Fibroblast of lung (primary cell): ENCODE measurements around the gene NRIP1. TPM values are rescaled to one million over a fixed set of nuclear protein-coding genes. Genes with fewer than 3 reads are reported as not detected.

Experiments
- DNase-seq, 2 donors: peaks; one replicate each; pipeline versions ENCODE4 v3.0.0 to v3.0.0-alpha.2; 2010; ENCODE audit warnings: low read depth in 2 of 2
- H2AFZ ChIP-seq: 2 replicates; pipeline ENCODE4 v1.5.1; 2012; ENCODE audit warnings: low read length, control low read depth, inconsistent platforms
- H3K27ac ChIP-seq: 2 replicates; pipeline ENCODE4 v1.5.1; 2011; ENCODE audit warnings: low read length, control low read depth; ENCODE audit not compliant: insufficient read depth
- H3K27me3 ChIP-seq: 2 replicates; pipeline ENCODE4 v1.5.1; 2011; ENCODE audit warnings: mild to moderate bottlenecking, low read length; ENCODE audit not compliant: control insufficient read depth, insufficient read depth
- H3K36me3 ChIP-seq: 2 replicates; pipeline ENCODE4 v1.5.1; 2011; ENCODE audit warnings: low read length; ENCODE audit not compliant: control insufficient read depth, insufficient read depth
- H3K4me1 ChIP-seq: 2 replicates; pipeline ENCODE4 v1.5.1; 2011; ENCODE audit warnings: low read length; ENCODE audit not compliant: control insufficient read depth, insufficient read depth; ENCODE audit errors: extremely low read depth
- H3K4me2 ChIP-seq: 2 replicates; pipeline ENCODE4 v1.5.1; 2011; ENCODE audit warnings: low read length, control low read depth; ENCODE audit not compliant: insufficient read depth; ENCODE audit errors: extremely low read depth
- H3K4me3 ChIP-seq, 4 experiments: fragments of 200-600 bp in 1 of 4; sonication (generic) in 1 of 4; replicated peaks in 1 of 4; 2 replicates each; pipeline ENCODE4 v1.5.1; 2011 to 2016; ENCODE audit warnings: low read length in 4 of 4, low read depth in 3 of 4, mild to moderate bottlenecking in 3 of 4, control low read depth in 2 of 4, inconsistent platforms in 1 of 4, mixed read lengths in 1 of 4; ENCODE audit not compliant: insufficient read depth in 1 of 4; ENCODE audit errors: control extremely low read depth in 1 of 4
- H3K79me2 ChIP-seq: 2 replicates; pipeline ENCODE4 v1.5.1; 2012; ENCODE audit warnings: mild to moderate bottlenecking, low read length, inconsistent platforms; ENCODE audit not compliant: control insufficient read depth, insufficient read depth
- H3K9ac ChIP-seq: 2 replicates; pipeline ENCODE4 v1.5.1; 2011; ENCODE audit warnings: mild to moderate bottlenecking, low read length, control low read depth; ENCODE audit not compliant: insufficient read depth
- H3K9me3 ChIP-seq: 2 replicates; pipeline ENCODE4 v1.5.1; 2012; ENCODE audit warnings: low read depth, low read length; ENCODE audit not compliant: control insufficient read depth, insufficient read depth
- H4K20me1 ChIP-seq: 2 replicates; pipeline ENCODE4 v1.5.1; 2011; ENCODE audit warnings: low read length; ENCODE audit not compliant: control insufficient read depth, insufficient read depth; ENCODE audit errors: extremely low read depth
- CTCF ChIP-seq, 2 donors: IDR thresholded peaks in 1 of 2; conservative IDR thresholded peaks in 1 of 2; 1 replicate in 1 of 2; 2 replicates in 1 of 2; pipeline ENCODE4 v1.5.1; 2011 to 2012; ENCODE audit warnings: low read length in 2 of 2, control low read depth in 1 of 2, inconsistent platforms in 1 of 2, low read depth in 1 of 2, mild to moderate bottlenecking in 1 of 2
- EZH2 ChIP-seq: IDR thresholded peaks from 2 replicates; pipeline ENCODE4 v1.5.1; 2012; ENCODE audit warnings: low read length, control low read depth, mild to moderate bottlenecking; ENCODE audit errors: missing control alignments
- polyA plus RNA-seq, 2 donors: library from polyadenylated mRNA; depleted of rRNA in 1 of 2; stranded (reverse) in 1 of 2; unstranded in 1 of 2; fragments of >200 nt; gene quantifications; 2 replicates each; pipeline ENCODE4 v1.2.1, GENCODE V29; 2011 to 2012; ENCODE audit warnings: missing spikeins in 1 of 2
- total RNA-seq: library from RNA; depleted of rRNA; stranded (reverse); fragments of >200 nt; gene quantifications from 2 replicates; pipeline ENCODE4 v1.2.1, GENCODE V29; 2014

Gene NRIP1
- total and polyA plus RNA-seq, 2 donors (not counting 1 experiment from before 2014, with no cell fraction given): 17.8 to 24.8 TPM

GRCh38 chr21:15095326-15095725 lies 30.5 kb upstream of the NRIP1 start:
- H3K27me3 ChIP-seq: no peaks in the 10 kb centered on the region
- no peak for DNase-seq
- H4K20me1 ChIP-seq: no peaks in the 10 kb centered on the region
- H2AFZ ChIP-seq: no peak overlapping the region
- H3K4me1 ChIP-seq: no peaks in the 10 kb centered on the region
- H3K36me3 ChIP-seq: no peaks in the 10 kb centered on the region
- H3K27ac ChIP-seq: no peak overlapping the region
- TF ChIP-seq EZH2 (no peak), CTCF (conservative IDR thresholded peaks at IDR 0.05 in 1 of 2, IDR thresholded peaks at IDR 0.05 in 1 of 2; ENCODE audit: low read depth in 1 of 2, low read length in 2 of 2) (no peak)
- H3K79me2 ChIP-seq: no peaks in the 10 kb centered on the region
- no peak overlapping the region for H3K4me3 ChIP-seq
- no peak overlapping the region for H3K9ac ChIP-seq
- H3K4me2 ChIP-seq: no peak overlapping the region
- no peaks in the 10 kb centered on the region for H3K9me3 ChIP-seq

GRCh38 chr21:15094706-15095105 lies 29.9 kb upstream of the NRIP1 start:
- Histone ChIP-seq H3K36me3 (no peaks in the 10 kb centered on the region), H4K20me1 (no peaks in the 10 kb centered on the region), H3K9ac (no peak overlapping the region), H3K4me2 (no peak overlapping the region), H3K27me3 (no peaks in the 10 kb centered on the region), H2AFZ (no peak overlapping the region), H3K4me1 (no peaks in the 10 kb centered on the region), H3K9me3 (no peaks in the 10 kb centered on the region), H3K4me3 (no peak overlapping the region), H3K27ac (no peak overlapping the region), H3K79me2 (no peaks in the 10 kb centered on the region)
- DNase-seq: peak in 1 of 2 donors; percentile 7
- no peak for TF ChIP-seq CTCF (conservative IDR thresholded peaks at IDR 0.05 in 1 of 2, IDR thresholded peaks at IDR 0.05 in 1 of 2; ENCODE audit: low read depth in 1 of 2, low read length in 2 of 2)
- no peak for TF ChIP-seq EZH2

- no peaks in the 10 kb centered on the region for H3K36me3 ChIP-seq
- TF ChIP-seq EZH2 (no peak), CTCF (conservative IDR thresholded peaks at IDR 0.05 in 1 of 2, IDR thresholded peaks at IDR 0.05 in 1 of 2; ENCODE audit: low read depth in 1 of 2, low read length in 2 of 2) (no peak)
- no peak overlapping the region for H3K9ac ChIP-seq
- H3K4me3 ChIP-seq: no peak overlapping the region
- H3K4me1 ChIP-seq: no peaks in the 10 kb centered on the region
- no peaks in the 10 kb centered on the region for H3K27me3 ChIP-seq
- no peak for DNase-seq
- no peaks in the 10 kb centered on the region for H3K79me2 ChIP-seq
- no peak overlapping the region for H3K4me2 ChIP-seq
- H3K9me3 ChIP-seq: no peaks in the 10 kb centered on the region
- H3K27ac ChIP-seq: no peak overlapping the region
- H4K20me1 ChIP-seq: no peaks in the 10 kb centered on the region
- H2AFZ ChIP-seq: no peak overlapping the region
These were observed 28.4 kb upstream of the NRIP1 start for GRCh38 chr21:15093216-15093615.
